HG03469 (cell line): Measurements from ENCODE around the gene ABHD17C.
"Not testable (repeated sequence)": the region's sequence is repeated elsewhere in the genome, so short reads cannot be mapped to it uniquely, and the experiment has no call there.

Experiments
- ATAC-seq: cut with Tn5 transposase; IDR thresholded peaks from one replicate; pipeline ENCODE4 v1.9.1; 2021; ENCODE audit warnings: mild to moderate bottlenecking, moderate library complexity, moderate number of reproducible peaks; ENCODE audit not compliant: unreplicated experiment

The ABHD17C gene

DNA sequence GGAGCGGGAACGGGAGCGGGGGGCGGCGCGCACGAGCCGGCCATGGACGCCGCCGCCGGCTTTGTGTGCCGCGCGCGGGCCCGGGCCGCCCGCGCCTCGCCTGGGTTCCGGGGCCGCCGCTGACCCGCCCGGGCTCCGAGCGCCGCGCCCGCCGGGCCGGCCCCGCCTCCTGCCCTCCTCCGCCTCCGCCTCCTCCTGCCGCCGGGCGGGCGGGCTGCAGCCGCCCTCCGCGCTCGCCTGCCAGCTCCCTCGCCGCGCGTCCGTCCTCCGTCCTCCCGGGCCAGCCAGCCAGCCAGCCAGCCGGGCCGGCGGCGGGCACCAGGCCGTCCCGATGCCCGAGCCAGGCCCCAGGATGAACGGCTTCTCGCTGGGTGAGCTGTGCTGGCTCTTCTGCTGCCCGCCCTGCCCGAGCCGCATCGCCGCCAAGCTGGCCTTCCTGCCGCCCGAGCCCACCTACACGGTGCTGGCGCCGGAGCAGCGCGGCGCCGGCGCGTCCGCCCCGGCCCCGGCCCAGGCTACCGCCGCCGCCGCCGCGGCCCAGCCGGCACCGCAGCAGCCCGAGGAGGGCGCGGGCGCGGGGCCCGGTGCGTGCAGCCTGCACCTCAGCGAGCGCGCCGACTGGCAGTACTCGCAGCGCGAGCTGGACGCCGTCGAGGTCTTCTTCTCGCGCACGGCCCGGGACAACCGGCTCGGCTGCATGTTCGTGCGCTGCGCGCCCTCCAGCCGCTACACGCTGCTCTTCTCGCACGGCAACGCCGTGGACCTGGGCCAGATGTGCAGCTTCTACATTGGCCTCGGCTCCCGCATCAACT, at the start of gene ABHD17C:
Gene ABHD17C (plus strand): TSS at position 212 of the 812 bp plus-strand sequence. CDS start 120 bp downstream, at position 332.
- ATAC-seq = peak; percentile 44

- no peak for ATAC-seq
Measured at GRCh38 chr15:80645494-80646065, 49.5 kb upstream of the ABHD17C start.

DNA sequence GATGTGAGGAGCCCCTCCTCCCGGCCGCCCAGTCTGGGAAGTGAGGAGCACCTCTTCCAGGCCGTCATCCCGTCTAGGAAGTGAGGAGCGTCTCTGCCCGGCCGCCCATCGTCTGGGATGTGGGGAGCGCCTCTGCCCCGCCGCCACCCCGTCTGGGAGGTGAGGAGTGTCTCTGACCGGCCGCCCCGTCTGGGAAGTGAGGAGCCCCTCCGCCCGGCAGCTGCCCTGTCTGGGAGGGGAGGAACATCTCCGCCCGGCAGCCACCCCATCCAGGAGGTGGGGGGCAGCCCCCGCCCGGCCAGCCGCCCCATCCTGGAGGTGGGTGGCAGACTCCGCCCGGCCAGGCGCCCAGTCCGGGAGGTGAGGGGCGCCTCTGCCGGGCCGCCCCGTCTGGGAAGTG, 47.7 kb upstream of the ABHD17C start:
- not testable (repeated sequence) for ATAC-seq

DNA sequence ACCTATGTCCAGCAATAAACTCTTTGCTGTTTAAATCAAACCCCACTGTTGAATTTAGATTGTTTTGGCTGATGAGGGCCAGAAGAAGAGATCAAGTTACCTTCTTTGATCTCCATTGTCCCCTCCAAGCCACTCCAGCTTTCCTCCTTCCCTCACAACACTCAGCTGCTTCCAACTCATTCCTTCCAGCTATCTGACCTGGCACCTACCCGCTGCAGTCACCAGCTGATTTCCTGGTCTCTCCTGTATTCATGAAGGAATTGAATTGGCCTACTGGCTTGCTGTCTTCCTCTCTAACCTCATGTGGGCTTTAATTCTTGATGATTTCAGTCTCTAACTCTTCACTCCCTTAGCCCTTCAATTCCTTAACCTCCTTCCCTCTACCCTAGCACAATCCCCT, 40.8 kb upstream of the ABHD17C start:
- ATAC-seq = no peak

GRCh38 chr15:80659375-80659774, 35.7 kb upstream of the ABHD17C start:
- ATAC-seq = no peak

- no peak for ATAC-seq
Measured at GRCh38 chr15:80660119-80660518, 35.0 kb upstream of the ABHD17C start.

DNA sequence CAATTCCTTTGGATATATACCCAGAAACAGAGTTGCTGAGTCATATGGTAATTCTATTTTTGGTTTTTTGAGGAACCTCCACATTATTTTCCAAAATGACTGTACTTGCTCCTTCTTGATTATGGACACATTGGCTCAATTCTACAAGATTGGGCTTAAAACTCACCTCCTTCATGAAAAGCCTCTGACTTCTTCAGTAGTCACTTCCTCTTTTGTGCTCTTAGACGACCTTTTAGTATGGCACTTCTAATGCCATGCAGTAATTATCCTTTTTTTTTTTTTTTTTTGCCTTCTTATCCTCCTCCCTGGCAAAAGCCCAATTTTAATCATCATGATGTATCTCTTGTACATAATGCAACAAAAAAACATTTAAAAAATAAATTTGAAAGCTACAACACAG, 33.0 kb upstream of the ABHD17C start:
- ATAC-seq = no peak

DNA sequence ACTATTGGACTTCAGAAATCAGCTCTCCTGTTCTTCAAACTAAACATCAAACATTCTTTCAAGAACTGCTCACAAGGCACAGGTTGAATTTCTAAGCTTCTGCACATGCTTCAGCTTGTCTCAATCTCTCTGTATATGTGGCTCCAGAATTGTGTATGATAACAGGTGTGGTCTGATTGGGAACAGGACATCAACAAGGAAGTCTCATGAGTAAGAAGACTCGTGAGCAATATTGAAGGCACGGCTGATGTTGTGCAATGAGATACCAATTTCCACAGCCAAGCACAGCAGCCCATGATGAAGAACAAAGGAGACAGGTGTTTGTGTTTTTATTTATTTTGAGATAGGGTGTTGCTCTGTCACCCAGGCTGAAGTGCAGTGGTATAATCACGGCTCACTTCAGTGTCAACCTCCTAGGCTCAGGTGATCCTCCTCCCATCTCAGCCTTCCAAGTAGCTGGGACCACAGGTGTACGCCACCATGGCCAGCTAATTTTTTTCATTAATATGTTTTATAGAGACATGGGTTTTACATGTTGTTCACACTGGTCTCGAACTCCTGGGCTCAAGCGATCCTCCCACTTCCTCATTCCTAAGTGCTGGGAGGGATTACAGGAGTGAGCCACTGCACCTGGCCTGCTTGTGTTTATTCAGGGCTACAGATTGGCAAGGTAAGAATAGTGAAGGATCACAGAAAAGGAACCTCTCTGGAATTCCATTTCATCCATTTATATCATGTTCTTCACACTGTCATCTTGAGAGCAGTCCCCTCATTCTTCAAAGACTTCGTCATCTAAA, 32.2 kb upstream of the ABHD17C start:
- ATAC-seq = no peak

DNA sequence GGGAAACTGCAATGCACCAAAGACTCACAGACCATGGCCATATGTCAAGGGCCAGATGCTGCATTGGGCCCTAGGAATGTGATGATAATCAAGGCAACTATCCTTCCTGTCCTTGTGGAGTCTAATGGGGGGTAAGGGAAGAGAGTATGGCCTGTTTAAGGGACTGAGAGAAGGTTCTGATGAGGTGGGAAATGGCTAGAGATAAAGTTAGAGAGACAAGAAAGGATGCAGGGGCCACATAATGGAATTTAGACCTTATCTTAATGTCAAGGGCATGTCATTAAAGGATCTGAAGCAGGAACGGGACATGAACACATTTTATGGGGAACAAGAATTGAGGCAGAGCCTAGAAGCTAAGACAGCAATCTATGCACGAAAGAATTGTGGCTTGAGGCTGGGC, 30.0 kb upstream of the ABHD17C start:
- ATAC-seq = no peak

DNA sequence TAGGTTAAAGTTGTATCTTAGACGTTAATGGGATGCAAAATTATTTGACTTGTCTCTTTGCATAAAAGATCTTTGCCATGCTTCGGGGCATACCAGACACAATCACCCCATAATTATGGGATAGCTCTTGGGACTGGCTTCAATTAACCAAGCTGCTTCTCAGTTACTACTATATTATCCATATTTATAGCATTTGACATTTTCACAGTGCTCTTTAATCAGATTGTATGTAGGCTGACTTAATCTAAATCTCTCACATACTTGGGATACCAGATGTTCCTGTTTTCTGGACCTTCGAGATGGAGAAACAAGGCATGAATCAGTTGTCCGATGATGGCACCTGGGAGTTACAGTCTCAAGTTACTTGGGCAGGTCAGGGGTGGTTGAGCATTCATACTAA, 27.2 kb upstream of the ABHD17C start:
- ATAC-seq = no peak

DNA sequence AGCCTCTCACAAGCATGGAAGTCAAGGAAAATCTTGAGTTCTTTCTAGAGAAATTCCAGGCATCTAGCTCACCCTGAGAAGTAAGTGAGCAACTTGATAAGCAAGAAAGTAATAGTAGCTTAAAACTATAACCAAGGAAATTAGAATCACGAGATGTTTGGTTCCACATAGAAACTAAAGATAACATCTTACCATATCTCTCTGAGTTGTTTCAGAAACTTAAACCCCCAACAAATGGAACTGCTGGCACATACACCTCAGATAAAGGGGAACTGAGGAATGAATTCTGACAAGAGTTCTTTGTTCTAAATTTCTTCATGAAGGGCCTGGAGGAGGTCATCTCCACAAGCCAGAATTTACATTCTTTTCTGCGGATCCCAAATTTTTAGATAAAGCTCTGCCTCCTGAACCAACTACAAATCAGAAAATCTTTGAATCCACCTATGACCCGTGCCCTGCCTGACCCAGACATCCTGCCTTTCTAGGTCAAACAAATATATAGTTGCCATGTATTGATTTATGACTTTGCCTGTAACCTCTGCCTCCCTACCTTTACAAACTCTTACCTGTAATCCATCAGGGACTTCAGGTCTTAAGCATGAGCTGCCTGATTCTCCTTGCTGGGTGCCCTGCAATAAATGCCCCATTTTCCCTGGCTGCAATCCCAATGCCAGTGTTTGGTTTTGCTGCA, 26.4 kb upstream of the ABHD17C start:
- no peak for ATAC-seq

DNA sequence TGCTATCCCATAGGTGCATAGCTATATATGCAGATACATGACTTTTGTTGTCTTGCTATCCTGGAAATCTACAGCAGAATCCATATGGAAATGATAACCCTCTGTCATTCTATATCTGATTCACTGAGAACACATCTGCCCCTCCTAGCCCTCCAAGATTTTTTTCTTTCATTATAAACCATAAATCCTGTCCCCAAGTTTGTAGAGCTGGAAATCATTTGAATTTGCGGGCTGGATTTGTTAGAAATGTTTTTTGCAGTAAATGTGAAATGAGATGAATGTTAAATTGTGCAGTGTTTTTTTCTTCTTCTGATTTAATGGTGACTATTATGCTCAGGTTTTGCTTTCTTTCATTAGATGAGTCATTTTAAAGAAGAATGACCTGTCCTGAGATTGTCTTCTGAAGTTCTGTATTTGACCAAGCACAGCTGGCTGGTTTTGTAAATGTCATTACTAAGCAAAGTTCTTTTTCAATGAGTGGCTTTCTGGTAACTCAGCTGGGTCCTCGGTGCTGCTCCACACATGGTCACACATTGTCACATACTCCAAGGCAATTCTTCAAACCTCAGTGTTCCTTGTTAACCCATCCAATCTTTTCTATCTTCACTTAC, 25.3 kb upstream of the ABHD17C start:
- ATAC-seq = no peak

DNA sequence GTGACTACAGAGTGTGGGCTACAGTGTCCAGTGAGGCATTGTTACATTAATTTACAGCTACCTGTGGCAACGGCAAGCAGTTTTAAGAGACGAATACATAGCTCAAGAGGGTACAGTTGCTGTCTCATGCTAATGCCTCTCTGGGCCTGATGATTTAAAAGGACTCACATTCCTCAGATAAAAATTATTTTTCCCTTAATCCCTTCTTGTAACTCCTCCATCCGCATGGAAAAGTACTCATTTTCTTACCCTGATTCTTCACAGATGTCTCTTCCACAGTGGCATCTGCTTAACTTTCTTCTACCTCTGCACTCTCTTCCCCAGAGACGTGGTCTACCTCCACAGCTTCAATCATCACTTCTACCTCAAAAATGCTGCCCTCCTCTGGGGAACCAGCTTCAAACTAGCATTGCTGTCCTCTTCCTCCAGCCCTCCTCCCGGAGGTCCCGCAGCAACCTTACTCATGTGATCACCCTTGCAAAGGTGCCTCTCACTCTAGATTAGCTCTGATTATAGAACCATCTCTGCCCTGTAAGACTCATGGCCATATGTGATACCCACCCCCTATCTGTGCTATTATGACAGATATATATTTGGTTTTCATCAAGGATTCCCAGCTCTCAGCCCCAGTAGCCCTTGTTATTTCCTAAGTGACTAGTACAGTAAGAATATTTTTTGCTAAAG, 21.4 kb upstream of the ABHD17C start:
- ATAC-seq = no peak

DNA sequence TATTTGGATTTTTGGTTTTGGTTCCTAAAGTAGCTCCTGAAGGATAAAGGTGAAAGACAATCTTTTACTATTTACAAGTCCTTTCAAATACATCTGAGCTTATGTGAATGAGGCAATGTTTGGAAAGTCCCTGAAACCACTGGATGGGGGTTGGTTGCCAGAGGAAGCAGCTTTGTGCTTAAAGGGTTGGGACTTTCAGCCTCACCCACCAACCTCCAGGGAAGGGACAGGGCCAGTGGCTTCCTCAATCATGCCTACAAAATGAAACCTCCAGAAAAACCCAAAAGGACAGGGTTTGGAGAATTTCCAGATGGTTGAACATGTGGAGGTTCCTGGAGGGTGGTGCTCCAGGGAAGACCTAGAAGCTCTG, 20.9 kb upstream of the ABHD17C start:
- no peak for ATAC-seq

DNA sequence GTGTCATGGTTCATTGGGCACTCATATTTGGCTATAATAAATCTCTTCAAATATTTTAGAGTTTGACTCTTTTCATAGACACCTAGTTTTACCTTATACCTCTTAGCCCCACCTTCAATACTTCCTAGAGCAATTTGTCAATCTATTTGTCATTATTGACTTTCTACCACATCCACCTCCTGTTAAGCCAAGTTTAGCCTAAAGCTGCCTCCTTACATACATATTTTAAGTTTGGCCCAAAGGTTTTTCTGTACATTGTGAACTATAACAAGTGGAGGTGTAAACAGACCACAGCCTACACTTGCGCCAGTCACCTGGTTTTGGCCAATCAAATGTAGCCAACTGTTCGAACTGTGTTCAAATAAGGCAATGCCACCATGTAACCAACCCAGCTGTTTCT, 18.1 kb upstream of the ABHD17C start:
- no peak for ATAC-seq

DNA sequence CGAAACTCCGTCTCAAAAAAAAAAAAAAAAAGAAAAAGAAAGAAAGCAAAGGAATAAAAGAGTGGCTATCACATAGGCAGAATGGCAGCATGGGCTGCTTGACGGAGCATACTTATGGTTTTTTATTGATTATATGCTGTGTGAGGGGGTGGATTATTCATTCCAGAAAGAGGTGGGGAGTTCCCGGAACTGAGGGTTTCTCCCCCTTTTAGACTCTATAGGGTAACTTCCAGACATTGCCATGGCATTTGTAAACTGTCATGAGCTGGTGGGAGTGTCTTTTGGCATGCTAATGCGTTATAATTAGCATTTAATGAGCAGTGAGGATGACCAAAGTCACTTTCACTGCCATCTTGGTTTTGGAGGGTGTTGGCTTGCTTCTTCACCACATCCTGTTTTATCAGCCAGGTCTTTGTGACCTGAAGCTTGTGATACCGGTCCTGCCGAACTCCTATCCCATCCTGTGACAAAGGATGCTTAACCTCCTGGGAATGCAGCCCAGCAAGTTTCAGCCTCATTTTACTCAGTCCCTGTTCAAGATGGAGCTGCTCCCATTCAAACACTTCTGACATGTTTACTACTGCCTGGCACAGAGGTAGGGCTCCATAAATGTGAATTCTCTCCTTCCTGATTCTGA, 15.8 kb upstream of the ABHD17C start:
- ATAC-seq = no peak

GRCh38 chr15:80679804-80680175, 15.3 kb upstream of the ABHD17C start:
- ATAC-seq = no peak

DNA sequence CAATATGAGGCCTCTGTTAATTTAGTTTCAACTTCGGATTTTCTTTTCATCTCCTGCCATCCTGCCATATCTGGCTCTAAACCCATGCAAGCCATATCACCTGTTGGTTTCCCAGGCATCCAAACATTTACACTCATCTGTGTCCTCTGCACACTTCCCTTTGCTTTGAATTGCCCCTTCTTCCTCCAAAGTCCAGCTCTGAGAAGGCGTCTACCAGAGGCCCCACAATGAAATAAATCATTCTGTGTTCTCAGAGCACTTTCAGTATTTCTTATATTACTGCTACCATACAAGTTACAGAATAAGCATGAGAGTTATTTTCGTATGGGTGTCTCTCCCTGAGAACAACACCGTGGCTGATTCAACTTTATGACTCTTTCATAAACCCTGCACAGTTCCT, 12.9 kb upstream of the ABHD17C start:
- no peak for ATAC-seq

GRCh38 chr15:80684697-80685096, 10.4 kb upstream of the ABHD17C start:
- no peak for ATAC-seq

DNA sequence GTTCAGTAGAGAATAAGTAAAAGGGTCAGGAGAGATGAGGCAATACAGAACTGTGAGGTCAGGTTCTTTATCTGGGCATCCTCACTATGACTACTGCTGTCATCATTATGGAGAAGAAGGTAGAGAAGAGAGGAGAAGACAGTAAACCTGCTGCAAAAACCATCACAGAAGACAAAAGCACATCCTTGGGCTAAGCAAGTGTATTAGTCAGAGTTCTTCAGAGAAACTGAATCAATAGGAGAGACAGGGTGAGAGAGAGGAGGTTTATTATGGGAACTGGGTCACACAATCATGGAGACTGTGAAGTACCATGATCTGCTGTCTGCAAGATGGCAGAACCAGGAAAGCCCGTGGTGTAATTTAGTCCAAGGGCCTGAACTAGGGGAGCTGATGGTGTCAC, 9.5 kb upstream of the ABHD17C start:
- no peak for ATAC-seq
